Activated effector memory CD4-positive, alpha-beta T cell treated with anti-CD3 and anti-CD28 coated beads, Interleukin-2, amount 50 U/mL, for 16 hours (primary cell): Measurements from ENCODE around the gene KRTAP5-6.

Experiments
- DNase-seq: peaks from one replicate; pipeline ENCODE4 v3.0.0-alpha.2; 2020

Gene KRTAP5-6

GRCh38 chr11:1703146-1703545, 6.2 kb downstream of the KRTAP5-6 start:
- DNase-seq: no peak

DNA sequence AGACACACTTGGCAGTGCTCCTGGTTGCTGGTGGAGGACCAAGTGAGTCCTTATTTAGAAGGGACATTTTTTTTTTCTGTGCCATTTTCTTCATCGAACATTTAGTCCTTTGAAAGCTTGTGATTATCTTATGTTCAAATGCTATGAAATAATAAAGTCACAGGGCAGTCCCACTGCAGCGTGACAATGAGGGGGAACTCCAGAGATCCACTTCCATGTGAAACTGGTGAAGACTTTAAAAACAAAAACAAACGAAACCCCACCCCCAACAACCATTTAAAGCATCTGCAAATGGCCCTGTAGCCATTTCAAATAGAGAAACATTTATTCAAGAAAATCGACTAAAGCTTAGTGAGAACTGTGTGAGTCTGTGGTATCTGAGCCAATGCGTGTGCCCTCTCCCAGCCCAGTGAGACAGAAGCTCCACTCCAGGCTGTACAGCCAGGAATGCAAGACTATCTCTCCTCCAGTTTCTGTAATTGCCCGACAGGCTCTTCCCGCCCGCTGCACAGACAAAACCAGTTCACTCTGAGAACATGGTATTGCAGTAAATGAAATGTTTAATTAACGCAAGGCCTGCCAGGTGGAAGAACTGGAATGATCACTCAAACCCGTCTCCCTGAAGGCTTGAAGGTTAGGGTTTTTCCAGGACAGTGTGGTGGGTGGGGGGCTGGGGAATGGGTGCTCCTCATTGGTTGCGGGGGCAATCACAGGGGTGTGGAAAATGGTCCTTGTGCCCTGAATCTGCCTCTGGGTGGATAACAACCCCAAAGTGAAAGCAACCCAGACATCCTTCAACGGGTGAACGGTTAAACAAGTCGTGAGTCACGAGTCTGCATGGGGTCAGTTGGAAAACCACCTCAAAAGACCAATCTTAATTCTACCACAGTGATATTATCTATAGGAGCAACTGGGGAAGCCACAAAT, 8.4 kb downstream of the KRTAP5-6 start:
- DNase-seq: peak; percentile 16

DNA sequence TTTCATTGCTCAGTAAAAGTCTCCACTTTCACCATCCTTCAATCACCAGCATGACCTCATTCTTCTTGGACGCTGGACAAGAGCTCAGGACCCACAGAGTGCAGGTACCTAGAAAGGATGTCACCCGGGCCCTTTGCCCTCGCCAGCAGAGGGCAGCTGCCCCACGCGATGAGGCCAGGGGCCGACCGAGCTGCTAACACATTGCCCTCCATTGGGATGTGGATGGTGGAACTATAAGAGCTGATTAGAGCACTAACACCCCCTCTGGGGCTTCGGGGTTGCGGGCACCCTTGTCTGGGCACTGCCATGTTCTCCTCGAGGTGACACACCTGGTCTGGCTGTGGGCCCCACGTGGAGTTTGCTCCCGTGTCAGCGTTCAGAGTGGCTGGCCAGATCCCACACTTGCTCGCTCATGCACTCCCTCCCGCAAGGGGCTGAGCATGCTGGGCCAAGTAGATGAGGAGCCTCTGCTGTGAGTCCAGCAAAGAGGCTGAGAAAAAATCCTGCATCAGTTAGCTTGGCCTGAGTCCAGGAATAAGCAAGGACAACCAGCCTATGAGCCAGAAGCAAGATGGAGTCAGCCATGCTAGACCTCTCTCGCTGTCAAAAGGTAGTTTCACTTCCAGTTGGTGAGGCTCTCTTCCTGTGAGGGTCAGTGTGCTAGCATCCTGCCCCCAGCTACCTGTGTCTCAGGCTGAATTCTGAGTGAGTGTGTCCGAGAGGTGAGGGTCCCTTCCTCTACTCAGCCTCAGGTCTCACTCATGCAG, 9.8 kb downstream of the KRTAP5-6 start:
- DNase-seq: peak; percentile 61

GRCh38 chr11:1707751-1708150, 10.8 kb downstream of the KRTAP5-6 start:
- no peak for DNase-seq

GRCh38 chr11:1708716-1709115, 11.7 kb downstream of the KRTAP5-6 start:
- peak; percentile 17 for DNase-seq

DNA sequence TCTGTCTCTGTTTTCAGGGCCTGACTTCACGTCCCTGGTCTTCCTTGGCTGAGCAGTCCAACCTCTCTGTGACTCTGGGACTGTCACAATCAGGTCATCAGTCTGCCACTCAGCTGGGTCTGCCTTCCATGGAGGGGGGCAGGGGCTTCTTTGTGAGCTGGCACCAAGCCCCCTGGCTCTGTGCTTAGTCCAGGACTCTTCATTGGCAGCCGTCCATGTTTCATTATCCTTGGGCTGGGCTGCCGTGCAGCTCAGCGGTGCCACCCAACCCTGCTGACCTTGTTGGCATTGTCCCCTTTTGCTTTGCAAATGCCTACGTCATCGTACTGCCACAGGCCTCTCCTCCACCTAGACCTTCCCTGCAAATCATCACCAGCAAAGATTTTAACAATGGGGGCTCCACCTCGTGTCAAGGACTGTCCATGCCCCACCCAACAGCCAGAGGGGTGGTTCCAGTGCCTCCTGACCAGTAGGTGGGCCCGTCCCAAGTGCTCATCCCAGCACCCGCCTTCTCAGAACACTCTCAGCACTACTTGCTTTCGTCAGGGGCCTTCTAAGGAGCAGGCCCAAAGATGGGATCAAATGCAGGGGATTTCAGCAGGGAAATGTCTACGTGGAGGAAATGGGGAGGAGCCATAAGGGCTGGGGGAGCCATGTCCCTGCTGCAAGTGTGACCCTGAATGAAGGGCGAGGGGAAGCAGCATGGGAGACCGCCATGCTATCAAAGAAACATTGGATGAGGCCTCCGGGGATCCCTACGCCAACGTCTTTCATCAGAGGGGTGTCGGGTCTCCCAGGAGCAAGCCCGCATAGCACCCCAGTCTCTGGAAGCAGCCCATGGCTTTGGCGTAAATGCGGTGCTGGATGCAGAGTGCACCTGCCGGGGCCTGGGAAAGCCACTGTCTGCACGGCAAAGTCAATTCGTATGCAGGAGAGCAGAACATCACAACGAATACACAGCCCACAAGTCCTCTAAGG, 18.2 kb downstream of the KRTAP5-6 start:
- peak; percentile 34 for DNase-seq

DNA sequence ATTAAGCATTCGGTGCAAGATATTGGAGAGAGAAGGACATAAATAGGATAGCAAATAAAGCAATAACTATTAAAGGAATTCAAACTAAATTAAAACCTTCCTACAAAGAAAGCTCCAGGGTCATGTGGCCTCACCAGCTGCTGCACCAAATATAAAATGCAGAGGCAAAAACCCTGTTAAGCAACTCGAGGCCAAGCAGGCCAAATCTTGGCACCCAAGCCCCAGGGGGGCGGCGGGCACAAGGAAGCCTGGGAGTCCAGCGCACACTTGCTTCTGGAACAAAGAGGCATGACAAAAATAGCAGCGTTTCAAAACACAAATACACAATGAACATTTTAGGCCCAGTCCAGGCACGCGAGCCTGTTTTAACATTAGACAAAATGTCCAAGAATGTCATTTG, 20.8 kb downstream of the KRTAP5-6 start:
- DNase-seq: peak; percentile 22

DNA sequence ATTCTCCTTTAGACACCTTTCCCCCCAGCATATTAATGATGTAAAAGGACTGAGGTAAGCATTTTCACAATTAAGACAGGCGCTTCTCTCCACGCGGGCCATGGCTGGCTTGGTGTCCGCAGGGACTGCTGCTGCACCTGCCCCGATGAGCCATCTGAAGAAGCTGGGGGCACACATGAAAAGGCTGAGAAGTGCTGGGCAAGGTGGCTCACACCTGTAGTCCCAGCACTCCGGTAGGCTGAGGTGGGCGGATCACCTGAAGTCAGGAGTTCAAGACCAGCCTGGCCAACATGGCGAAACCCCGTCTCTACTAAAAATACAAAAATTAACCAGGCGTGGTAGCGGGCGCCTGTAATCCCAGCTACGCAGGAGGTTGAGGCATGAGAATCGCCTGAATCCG, 21.3 kb downstream of the KRTAP5-6 start:
- peak; percentile 46 for DNase-seq

DNA sequence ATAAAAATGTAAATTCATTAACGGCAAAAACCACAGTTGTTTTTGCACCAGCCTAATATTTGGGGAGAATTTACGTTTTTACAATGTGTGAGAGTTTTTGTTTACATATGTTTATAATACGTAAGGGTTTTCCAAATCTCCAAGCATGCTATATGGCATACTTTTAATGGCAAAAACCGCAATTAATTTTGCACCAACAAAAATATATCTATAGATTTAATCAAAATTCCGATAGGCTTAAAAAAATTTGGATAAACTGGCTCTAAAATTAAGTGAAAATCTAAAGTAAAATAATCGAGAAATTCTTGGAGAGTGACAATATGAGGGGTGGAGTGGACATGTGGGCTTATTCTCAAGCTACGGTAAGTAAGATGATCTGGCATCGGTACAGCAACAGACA, 22.8 kb downstream of the KRTAP5-6 start:
- no peak for DNase-seq

DNA sequence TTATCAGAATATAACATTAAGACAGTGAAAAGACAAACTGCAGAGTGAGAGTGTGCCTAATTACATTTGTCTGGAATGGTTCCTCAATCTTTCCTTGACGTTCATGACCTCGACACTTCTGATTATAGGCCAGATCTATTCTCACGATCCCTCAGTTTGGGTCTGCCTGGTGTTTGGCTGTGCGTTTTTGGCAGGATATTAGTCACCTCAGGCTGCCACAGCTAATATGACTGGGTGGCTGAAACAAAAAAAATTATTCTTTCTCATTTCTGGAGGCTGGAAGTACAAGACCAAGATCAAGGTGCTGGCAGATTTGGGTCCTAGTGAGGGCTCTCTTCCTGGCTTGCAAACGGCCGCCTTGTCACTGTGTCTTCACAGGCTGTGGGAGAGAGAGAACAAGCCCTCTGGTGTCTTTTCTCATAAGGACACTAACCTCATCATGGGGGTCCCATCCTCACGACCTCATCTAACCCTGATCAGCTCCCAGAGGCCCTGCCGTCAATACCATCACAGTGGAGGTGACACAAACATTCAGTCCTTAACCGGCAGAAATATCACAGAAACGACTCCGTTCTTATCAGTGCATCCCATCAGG, 30.2 kb downstream of the KRTAP5-6 start:
- DNase-seq: peak; percentile 34

DNA sequence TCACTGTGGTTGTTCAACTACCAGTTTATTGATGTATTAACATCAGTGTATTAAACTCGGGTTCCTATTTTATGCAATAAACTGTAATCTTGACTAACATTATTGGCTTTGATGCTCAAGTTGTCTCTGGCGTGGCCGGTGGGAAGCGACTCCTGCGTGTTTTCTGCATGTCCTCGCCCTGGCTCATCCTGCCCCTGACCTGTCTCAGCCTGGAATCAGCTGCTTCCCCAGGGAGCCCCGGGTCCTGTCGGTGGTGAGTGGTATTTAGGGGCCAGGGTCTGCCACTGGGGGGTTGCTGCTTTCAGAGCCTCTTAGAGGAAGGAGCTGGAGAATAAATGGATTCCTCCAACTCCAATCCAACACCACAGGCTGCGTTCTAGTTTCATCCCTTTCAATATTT, 30.9 kb downstream of the KRTAP5-6 start:
- DNase-seq: peak; percentile 42

DNA sequence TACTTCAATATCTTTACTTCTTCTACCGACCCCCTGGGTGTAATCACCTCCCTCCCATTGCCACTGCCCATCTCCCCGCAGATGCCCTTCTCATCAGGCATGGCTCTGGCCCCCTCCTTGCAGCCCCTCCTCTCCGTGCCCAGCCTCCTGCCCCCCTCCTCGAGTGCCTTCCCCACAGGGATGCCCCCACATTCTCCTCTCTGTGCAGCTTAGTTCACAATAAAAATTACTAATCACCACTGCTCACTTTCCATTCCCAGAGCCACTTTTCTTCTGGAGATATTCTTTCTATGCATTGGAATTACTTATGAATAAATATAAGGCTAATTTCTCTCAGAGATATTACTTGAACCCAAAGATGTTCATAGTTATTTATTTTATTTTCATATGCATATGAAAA, 31.3 kb downstream of the KRTAP5-6 start:
- DNase-seq: peak; percentile 17

GRCh38 chr11:1728931-1729691, 32.1 kb downstream of the KRTAP5-6 start:
- DNase-seq: peak; percentile 30

GRCh38 chr11:1729692-1730011, 32.7 kb downstream of the KRTAP5-6 start:
- no peak for DNase-seq

DNA sequence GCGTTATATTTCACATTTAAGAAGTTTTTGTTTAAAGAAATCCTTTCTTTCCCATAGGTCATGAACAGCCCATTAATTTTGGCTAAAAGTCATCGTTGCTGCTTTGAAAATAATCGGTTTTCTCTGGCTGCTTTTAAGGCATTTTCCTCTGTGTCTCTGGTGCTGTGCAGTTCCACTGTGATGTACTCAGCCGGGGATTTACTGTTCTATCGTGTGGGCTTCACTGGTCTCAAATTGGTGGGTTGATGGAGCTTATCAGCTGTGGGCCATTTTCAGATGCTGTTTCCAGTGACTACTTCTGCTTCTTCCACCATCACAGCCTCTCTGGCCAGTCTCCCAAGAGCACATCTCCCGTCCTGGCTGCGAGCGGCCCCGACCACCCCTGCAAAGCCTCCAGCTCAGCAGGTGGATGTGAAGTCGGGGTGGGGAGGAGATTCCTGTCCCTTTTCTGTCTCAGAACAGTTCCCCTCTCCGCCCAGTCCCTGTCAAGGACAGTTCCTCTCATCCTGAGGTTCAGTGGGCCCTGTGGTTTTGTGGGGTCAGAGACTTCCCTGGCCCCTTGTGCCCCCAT, 33.1 kb downstream of the KRTAP5-6 start:
- no peak for DNase-seq

DNA sequence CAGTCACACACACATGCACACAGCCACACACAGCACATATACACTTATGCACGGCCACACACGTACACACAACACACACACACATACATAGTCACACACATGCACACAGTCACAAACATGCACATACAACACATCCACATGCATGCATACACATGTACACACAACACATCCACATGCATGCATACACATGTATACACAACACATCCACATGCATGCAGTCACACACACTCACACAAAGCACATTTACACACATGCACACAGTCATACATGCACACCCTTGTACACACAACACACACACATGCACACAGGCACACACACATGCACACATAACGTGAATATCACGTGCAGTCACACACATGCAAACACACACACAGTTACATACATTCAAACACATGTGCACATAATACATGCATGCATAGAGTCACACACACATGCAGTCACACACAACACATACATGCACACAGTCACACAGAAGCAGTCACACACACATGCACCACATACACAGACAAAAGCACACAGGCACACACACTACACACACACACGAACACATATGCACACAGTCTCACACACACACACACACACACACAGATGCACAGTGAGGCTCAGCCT, 34.6 kb downstream of the KRTAP5-6 start:
- DNase-seq: peak; percentile 21

DNA sequence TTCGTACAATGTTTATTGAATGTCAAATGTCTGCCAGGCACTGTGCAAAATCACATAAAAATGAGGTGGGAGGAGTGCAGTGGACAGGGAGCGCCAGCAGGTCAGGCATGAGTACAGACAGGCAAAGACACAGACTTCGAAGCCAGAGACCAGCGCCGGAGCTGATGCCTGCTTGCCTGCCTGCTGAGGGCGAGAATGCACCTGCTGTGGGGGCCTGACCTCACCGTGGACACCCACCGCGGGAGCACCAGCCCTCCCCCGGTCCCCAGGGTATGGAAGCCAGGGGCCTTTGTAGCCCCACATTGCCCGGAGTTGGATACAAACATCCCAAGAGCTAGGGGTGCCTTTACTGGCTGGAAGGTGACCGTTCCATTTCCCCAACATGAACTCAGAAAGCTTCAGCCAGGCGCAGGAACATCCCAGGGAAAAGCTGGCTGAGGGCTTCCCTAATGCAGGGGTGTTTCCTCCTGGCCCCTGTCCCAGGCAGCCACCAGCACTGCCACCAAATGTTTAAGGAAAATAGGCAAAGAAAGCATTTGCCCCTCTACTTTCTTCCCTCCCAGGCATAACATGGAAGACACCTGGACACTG, 35.5 kb downstream of the KRTAP5-6 start:
- DNase-seq: peak; percentile 54

- peak; percentile 19 for DNase-seq
Measured at GRCh38 chr11:1733009-1733715, 36.2 kb downstream of the KRTAP5-6 start.

GRCh38 chr11:1733716-1734640, 37.0 kb downstream of the KRTAP5-6 start:
- peak; percentile 56 for DNase-seq
